Fibroblast of the aortic adventitia (primary cell): Measurements from ENCODE around the gene SLC39A7. TPM values are rescaled to one million over a fixed set of nuclear protein-coding genes. Genes with fewer than 3 reads are reported as not detected.

Source experiments
- DNase-seq: peaks from one replicate; pipeline ENCODE4 v3.0.0-alpha.2; 2010; ENCODE audit warnings: low read depth
- H3K4me3 ChIP-seq: 2 replicates; pipeline ENCODE4 v1.5.1; 2011; ENCODE audit warnings: low read depth, mild to moderate bottlenecking, control low read depth, low read length, moderate library complexity
- total RNA-seq: library from RNA; depleted of rRNA; stranded (reverse); fragments of >200 nt; gene quantifications from 2 replicates; pipeline ENCODE4 v1.2.3, GENCODE V29; 2012; ENCODE audit warnings: low replicate concordance
- TF ChIP-seq, protein P1 (sequence below): IDR thresholded peaks from 2 replicates; pipeline ENCODE4 v1.5.1; 2011; ENCODE audit warnings: mild to moderate bottlenecking, low read length, control low read depth, inconsistent platforms; ENCODE audit not compliant: insufficient read depth

The SLC39A7 gene
- total RNA-seq, 1 donor = 71.3 TPM

- H3K4me3 ChIP-seq = no peak overlapping the region
- TF ChIP-seq, protein P1, sequence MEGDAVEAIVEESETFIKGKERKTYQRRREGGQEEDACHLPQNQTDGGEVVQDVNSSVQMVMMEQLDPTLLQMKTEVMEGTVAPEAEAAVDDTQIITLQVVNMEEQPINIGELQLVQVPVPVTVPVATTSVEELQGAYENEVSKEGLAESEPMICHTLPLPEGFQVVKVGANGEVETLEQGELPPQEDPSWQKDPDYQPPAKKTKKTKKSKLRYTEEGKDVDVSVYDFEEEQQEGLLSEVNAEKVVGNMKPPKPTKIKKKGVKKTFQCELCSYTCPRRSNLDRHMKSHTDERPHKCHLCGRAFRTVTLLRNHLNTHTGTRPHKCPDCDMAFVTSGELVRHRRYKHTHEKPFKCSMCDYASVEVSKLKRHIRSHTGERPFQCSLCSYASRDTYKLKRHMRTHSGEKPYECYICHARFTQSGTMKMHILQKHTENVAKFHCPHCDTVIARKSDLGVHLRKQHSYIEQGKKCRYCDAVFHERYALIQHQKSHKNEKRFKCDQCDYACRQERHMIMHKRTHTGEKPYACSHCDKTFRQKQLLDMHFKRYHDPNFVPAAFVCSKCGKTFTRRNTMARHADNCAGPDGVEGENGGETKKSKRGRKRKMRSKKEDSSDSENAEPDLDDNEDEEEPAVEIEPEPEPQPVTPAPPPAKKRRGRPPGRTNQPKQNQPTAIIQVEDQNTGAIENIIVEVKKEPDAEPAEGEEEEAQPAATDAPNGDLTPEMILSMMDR = no peak
- DNase-seq = no peak
Measured at GRCh38 chr6:33190504-33191107, 10.1 kb upstream of the SLC39A7 start.

DNA sequence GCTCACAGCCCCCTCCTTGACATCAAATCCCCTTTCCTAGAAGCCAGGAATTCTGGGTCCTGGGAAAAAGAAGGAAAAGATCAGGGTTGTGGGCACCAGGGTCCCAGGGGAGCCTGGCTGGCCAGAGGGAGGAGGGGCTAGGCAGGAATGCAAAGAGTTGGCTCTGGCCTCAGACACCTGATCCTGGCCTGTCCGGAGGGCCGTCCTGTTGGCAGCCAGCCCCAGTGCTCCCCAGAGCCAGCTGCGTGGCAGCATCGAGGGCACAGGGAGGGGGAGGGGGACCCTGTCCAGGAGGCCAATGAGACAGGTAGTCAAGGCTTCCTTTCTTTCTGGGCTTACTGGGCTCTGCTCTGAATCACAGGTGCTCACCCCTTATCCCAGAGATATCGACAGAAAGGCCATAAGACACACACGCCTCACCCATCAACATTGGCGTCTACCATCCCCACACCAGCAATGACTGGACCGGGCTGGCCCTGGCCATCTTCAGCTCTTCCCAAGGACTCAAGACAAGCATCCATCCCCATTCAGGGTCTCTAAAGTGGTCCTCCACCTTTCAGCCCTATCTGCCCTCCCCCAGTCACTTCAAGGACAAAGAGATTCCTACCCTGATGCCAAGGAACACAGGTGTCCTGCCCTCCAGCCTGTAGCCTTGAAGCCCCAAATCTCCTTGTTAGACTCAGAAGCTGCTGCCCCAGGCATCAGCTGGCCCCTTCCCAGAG lies 9.1 kb upstream of the SLC39A7 start:
- TF ChIP-seq, protein P1 = no peak
- no peak overlapping the region for H3K4me3 ChIP-seq
- no peak for DNase-seq

DNA sequence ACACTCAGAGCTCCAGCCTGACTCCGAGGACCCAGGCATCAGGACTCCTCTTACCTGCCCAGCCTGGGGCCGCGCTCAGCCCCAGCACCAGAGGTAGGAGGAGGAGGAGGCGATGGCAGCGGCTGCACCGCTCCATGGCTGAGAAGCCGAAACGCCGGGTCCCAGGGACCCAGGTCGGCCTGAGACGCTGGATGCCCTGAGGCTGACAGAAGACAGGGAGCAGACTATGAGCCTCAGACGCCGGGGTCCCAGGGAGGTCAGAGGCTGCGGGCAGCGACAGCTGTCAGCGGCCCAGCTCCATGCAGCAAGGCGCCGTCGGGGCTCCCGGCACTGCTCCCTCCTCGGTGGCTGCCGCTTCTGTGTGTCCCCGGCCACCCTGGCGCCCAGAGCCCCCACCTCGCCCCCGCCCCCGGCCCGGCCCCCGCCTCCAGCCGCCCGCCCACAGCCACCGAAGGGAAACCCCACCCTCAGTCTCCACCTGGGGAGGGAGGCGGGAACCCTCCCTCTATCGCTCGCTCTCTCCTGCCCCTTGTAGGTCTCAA lies 8.5 kb upstream of the SLC39A7 start, which contains the start of gene COL11A2:
TSS of gene COL11A2 (minus strand) at position 363 of the 542 bp plus-strand sequence. CDS start at position 136, 227 bp downstream.
- TF ChIP-seq, protein P1 = no peak
- peak within 1 kb of the TSS; percentile 46 for H3K4me3 ChIP-seq
- no peak for DNase-seq

GRCh38 chr6:33192671-33193602 lies 7.7 kb upstream of the SLC39A7 start:
- DNase-seq = no peak
- TF ChIP-seq, protein P1 = no peak
- peak overlapping the region; percentile 46 for H3K4me3 ChIP-seq

DNA sequence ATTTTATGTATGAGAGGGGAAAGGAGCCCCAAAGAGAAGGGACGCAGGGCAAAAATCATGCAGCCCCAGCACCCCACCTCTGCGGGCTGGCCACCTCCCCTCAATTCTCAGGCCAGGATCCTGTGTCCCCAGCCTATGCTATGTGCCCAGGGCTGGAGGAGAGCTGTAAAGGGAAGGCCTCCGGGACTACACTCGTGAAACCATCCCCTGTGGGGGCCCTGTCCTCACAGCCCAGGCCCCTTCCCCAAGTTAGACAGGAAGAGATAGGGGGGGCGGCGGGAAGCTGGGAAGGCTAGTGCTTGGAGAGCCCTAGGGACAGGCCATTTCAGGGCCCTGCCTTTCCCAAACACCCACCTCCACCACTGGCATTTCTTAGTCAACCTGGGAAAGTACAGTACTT lies 7.0 kb upstream of the SLC39A7 start:
- TF ChIP-seq, protein P1 = no peak
- no peak overlapping the region for H3K4me3 ChIP-seq
- no peak for DNase-seq

- no peak for DNase-seq
- H3K4me3 ChIP-seq = no peak overlapping the region
- TF ChIP-seq, protein P1 = no peak
Measured at GRCh38 chr6:33194431-33194979, 6.2 kb upstream of the SLC39A7 start.
